Adrenal gland (tissue), 12 donors: ENCODE results near the gene MDP1. TPM values are rescaled to one million over a fixed set of nuclear protein-coding genes. Genes with fewer than 3 reads are reported as not detected.

Experiments
- DNase-seq, 7 donors: peaks; one replicate each; pipeline ENCODE4 v3.0.0-alpha.2; 2019 to 2020
- H3K27ac ChIP-seq, 5 donors: fragments of 200-600 bp; sonication (generic) in 4 of 5; 1 replicate in 3 of 5; 2 replicates in 2 of 5; pipeline versions ENCODE4 v1.5.1 to v1.8.0; 2016 to 2020; ENCODE audit warnings: mild to moderate bottlenecking in 1 of 5
- H3K27me3 ChIP-seq: fragments of 200-600 bp; 2 replicates; pipeline ENCODE4 v1.8.0; 2021
- H3K36me3 ChIP-seq, 2 donors: fragments of 200-600 bp; replicated peaks in 1 of 2; 1 replicate in 1 of 2; 2 replicates in 1 of 2; pipeline versions ENCODE4 v1.5.1 to v1.8.0; 2018 to 2022
- H3K4me1 ChIP-seq, 2 donors: fragments of 200-600 bp; replicated peaks in 1 of 2; 1 replicate in 1 of 2; 2 replicates in 1 of 2; pipeline versions ENCODE4 v1.5.1 to v1.8.0; 2018 to 2021
- H3K4me3 ChIP-seq, 4 donors: fragments of 200-600 bp; sonication (generic) in 3 of 4; one replicate each; pipeline ENCODE4 v1.5.1; 2016 to 2018
- H3K9me3 ChIP-seq, 3 donors: fragments of 200-600 bp; sonication (generic) in 1 of 3; replicated peaks in 1 of 3; 1 replicate in 2 of 3; 2 replicates in 1 of 3; pipeline versions ENCODE4 v1.5.1 to v1.8.0; 2016 to 2021
- POLR2A ChIP-seq, 2 donors: fragments of 450-650 bp; IDR thresholded peaks; one replicate each; pipeline ENCODE4 v1.6.1; 2017; ENCODE audit warnings: antibody characterized with exemption in 2 of 2, mild to moderate bottlenecking in 2 of 2, moderate library complexity in 1 of 2
- WGBS, 4 donors: extraction: QIAGEN DNeasy Blood & Tissue Kit in 2 of 4; methylation state at CpG; one replicate each; pipeline versions ENCODE4 v1.1.5 to v1.1.7; 2013 to 2017; 5-methylcytosine and 5-hydroxymethylcytosine counted together
- intact Hi-C, 2 donors: fragments of 100-400 bp; cut with DNase I; formaldehyde crosslinking; loops; one replicate each; pipeline versions ENCODE4 v1.14.1 to v1.15.0; 2022 to 2023
- polyA plus RNA-seq, 3 donors: library from polyadenylated mRNA; stranded (reverse); fragments of 200-250 nt in 2 of 3; fragments of 350-450 nt in 1 of 3; fragmentation: Illumina TruSeq in 1 of 3; extraction: RNeasy Lipid Tissue Mini Kit (QIAGEN cat#74804) in 1 of 3; gene quantifications; one replicate each; pipeline ENCODE4 v1.2.3, GENCODE V29; 2013 to 2014
- total RNA-seq, 9 donors: library from RNA; depleted of rRNA in 4 of 9; stranded (reverse); fragments of >200 nt in 4 of 9; fragments of 120-200 nt in 1 of 9; fragmentation: NEBNext Ultra II Directional in 1 of 9; extraction: Animal tissue kit (Norgen Biotek cat#: 25700) in 1 of 9; gene quantifications; one replicate each; pipeline versions ENCODE4 v1.1.0 to v1.2.4, GENCODE V29; 2013 to 2023
- TF ChIP-seq, protein P1 (sequence below), 6 experiments: fragments of 450-650 bp in 4 of 6; fragments of 200-600 bp in 2 of 6; sonication (generic) in 1 of 6; IDR thresholded peaks; 1 replicate in 5 of 6; 2 replicates in 1 of 6; pipeline versions ENCODE4 v1.5.1 to v1.8.0; 2016 to 2021; ENCODE audit warnings: antibody characterized with exemption in 6 of 6, mild to moderate bottlenecking in 2 of 6, moderate library complexity in 1 of 6
- donor health status: healthy with polysubstance abuse.
- donor health status: Bipolar disorder and iron deficiency.
- donor health status: DM: yes; HTN: yes; CAD: no.
- donor health status: DM: no; HTN: no; CAD: no.
- donor health status: DM: no; HTN: no; CAD: no.
- donor health status: DM: yes; HTN: yes; CAD: no.

MDP1 gene
- total and polyA plus RNA-seq, 12 donors: 20.3 to 53.7 (median 33.6) TPM

- intact Hi-C loops: no loop called here
- Histone ChIP-seq H3K36me3 (peaks cover 0 to 43% of the 10 kb centered on the region in 2 donors), H3K9me3 (no peaks in the 10 kb centered on the region), H3K27me3 (no peaks in the 10 kb centered on the region), H3K4me3 (no peak overlapping the region), H3K4me1 (peaks cover 17 to 26% of the 10 kb centered on the region in 2 donors), H3K27ac (no peak overlapping the region)
- TF ChIP-seq POLR2A (IDR thresholded peaks at IDR 0.05): no peak
- TF ChIP-seq, protein P1, sequence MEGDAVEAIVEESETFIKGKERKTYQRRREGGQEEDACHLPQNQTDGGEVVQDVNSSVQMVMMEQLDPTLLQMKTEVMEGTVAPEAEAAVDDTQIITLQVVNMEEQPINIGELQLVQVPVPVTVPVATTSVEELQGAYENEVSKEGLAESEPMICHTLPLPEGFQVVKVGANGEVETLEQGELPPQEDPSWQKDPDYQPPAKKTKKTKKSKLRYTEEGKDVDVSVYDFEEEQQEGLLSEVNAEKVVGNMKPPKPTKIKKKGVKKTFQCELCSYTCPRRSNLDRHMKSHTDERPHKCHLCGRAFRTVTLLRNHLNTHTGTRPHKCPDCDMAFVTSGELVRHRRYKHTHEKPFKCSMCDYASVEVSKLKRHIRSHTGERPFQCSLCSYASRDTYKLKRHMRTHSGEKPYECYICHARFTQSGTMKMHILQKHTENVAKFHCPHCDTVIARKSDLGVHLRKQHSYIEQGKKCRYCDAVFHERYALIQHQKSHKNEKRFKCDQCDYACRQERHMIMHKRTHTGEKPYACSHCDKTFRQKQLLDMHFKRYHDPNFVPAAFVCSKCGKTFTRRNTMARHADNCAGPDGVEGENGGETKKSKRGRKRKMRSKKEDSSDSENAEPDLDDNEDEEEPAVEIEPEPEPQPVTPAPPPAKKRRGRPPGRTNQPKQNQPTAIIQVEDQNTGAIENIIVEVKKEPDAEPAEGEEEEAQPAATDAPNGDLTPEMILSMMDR (IDR thresholded peaks at IDR 0.05): no peak
- WGBS, 4 donors: 90 to 91% (median 91%) methylated on average over 10 of the region's 10 CpGs
- DNase-seq: no peak
These were observed 25.4 kb downstream of the MDP1 start for GRCh38 chr14:24190416-24190815.

GRCh38 chr14:24189460-24189859 lies 26.4 kb downstream of the MDP1 start:
- peaks cover 13 to 21% of the 10 kb centered on the region in 2 donors for H3K4me1 ChIP-seq
- no peak for DNase-seq
- 88 to 98% (median 91%) methylated on average over 9 of the region's 9 CpGs for WGBS, 4 donors
- H3K36me3 ChIP-seq: peaks cover 0 to 52% of the 10 kb centered on the region in 2 donors
- H3K9me3 ChIP-seq: no peaks in the 10 kb centered on the region
- no peaks in the 10 kb centered on the region for H3K27me3 ChIP-seq
- H3K4me3 ChIP-seq: no peak overlapping the region
- intact Hi-C loops: no loop called here
- TF ChIP-seq POLR2A (IDR thresholded peaks at IDR 0.05): no peak
- TF ChIP-seq, protein P1 (IDR thresholded peaks at IDR 0.05): no peak
- H3K27ac ChIP-seq: peak overlapping the region in 1 of 5 donors; percentile 50

DNA sequence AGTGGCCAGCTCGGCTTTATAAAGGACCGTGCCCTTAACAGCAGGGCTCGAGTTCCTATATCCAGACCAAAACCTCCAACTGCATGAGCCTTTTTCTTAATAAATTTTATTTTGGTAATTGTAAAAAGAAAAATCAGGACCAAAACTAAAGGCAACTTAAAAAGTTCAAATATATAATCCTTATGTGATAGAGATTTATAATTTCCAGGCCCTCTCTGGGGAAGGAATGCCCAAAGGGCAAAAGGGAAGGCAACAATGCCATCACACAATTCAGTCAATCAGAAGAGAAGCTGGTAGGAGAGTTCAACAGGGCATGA lies 26.8 kb downstream of the MDP1 start:
- peak overlapping the region in 1 of 4 donors; percentile 69 for H3K4me3 ChIP-seq
- DNase-seq: no peak
- peak overlapping the region in 2 of 5 donors; percentile 50 to 88 for H3K27ac ChIP-seq
- peaks cover 0 to 57% of the 10 kb centered on the region in 2 donors for H3K36me3 ChIP-seq
- H3K9me3 ChIP-seq: no peaks in the 10 kb centered on the region
- 1 to 4% (median 2%) methylated on average over 3 of the region's 3 CpGs for WGBS, 4 donors
- TF ChIP-seq, protein P1 (IDR thresholded peaks at IDR 0.05): no peak
- TF ChIP-seq POLR2A (IDR thresholded peaks at IDR 0.05): no peak
- H3K27me3 ChIP-seq: no peaks in the 10 kb centered on the region
- H3K4me1 ChIP-seq: peaks cover 9 to 17% of the 10 kb centered on the region in 2 donors
- intact Hi-C loops: no loop called here

GRCh38 chr14:24188251-24189058 lies 27.4 kb downstream of the MDP1 start, which contains the start of gene IPO4:
IPO4 (minus strand) TSS chr14:24188816; CDS start chr14:24188787, 29 bp downstream.
- no peaks in the 10 kb centered on the region for H3K9me3 ChIP-seq
- peak within 1 kb of the TSS in 3 of 4 donors; percentile 32 to 80 (median 69) for H3K4me3 ChIP-seq
- 0 to 1% (median 0%) methylated on average over 17 to 65 of the region's 65 CpGs for WGBS, 4 donors
- H3K4me1 ChIP-seq: peaks cover 9 to 17% of the 10 kb centered on the region in 2 donors
- H3K27me3 ChIP-seq: no peaks in the 10 kb centered on the region
- H3K36me3 ChIP-seq: peaks cover 0 to 62% of the 10 kb centered on the region in 2 donors
- peak; percentile 95 to 99 (median 98) for DNase-seq
- intact Hi-C loops: no loop called here
- TF ChIP-seq, protein P1 (IDR thresholded peaks at IDR 0.05): no peak
- peak; percentile 55 to 85 for TF ChIP-seq POLR2A (IDR thresholded peaks at IDR 0.05)
- H3K27ac ChIP-seq: peak within 1 kb of the TSS in 4 of 5 donors; percentile 58 to 88 (median 76)
